Kidney (tissue), 14 donors: Measurements from ENCODE around the gene FANCE. TPM values are rescaled to one million over a fixed set of nuclear protein-coding genes. Genes with fewer than 3 reads are reported as not detected.
"Not testable (repeated sequence)": the region's sequence is repeated elsewhere in the genome, so short reads cannot be mapped to it uniquely, and the experiment has no call there.

Experiments used
- DNase-seq, 5 donors: peaks; one replicate each; pipeline ENCODE4 v3.0.0-alpha.2; 2013 to 2020
- FAIRE-seq: peaks from 2 replicates; lab custom pipeline; 2012; peaks lifted over from hg19 to GRCh38; lab: Jason Lieb, UNC
- H3K27ac ChIP-seq, 2 donors: one replicate each; pipeline ENCODE4 v1.7.0; 2013; ENCODE audit warnings: low read depth in 2 of 2, low read length in 2 of 2, inconsistent platforms in 1 of 2
- H3K27me3 ChIP-seq: one replicate; pipeline ENCODE4 v1.7.1; 2013; ENCODE audit warnings: low read length, inconsistent platforms; ENCODE audit not compliant: control insufficient read depth, insufficient read depth
- H3K36me3 ChIP-seq, 3 donors: one replicate each; pipeline versions ENCODE4 v1.7.0 to v1.7.1; 2013; ENCODE audit warnings: low read length in 3 of 3, control low read depth in 1 of 3, inconsistent platforms in 1 of 3; ENCODE audit not compliant: insufficient read depth in 3 of 3, control insufficient read depth in 2 of 3
- H3K4me1 ChIP-seq, 3 donors: one replicate each; pipeline versions ENCODE4 v1.7.0 to v1.7.1; 2013; ENCODE audit warnings: low read length in 3 of 3, inconsistent platforms in 1 of 3, low read depth in 1 of 3; ENCODE audit not compliant: control insufficient read depth in 2 of 3, insufficient read depth in 2 of 3
- H3K4me3 ChIP-seq, 3 donors: one replicate each; pipeline versions ENCODE4 v1.7.0 to v1.8.1; 2013; ENCODE audit warnings: low read length in 3 of 3, control low read depth in 1 of 3, inconsistent platforms in 1 of 3
- H3K9ac ChIP-seq, 3 donors: one replicate each; pipeline versions ENCODE4 v1.7.0 to v1.7.1; 2013; ENCODE audit warnings: low read length in 3 of 3, control low read depth in 1 of 3, inconsistent platforms in 1 of 3
- H3K9me3 ChIP-seq, 3 donors: one replicate each; pipeline versions ENCODE4 v1.7.0 to v1.7.1; 2013; ENCODE audit warnings: low read length in 3 of 3, control low read depth in 1 of 3, inconsistent platforms in 1 of 3; ENCODE audit not compliant: control insufficient read depth in 2 of 3, insufficient read depth in 1 of 3
- CTCF ChIP-seq: IDR thresholded peaks from 3 replicates; pipeline ENCODE4 v1.5.1; 2012; ENCODE audit warnings: mild to moderate bottlenecking, moderate library complexity, borderline replicate concordance; ENCODE audit not compliant: insufficient read depth; ENCODE audit errors: extremely low read depth
- intact Hi-C: fragments of 100-400 bp; cut with DNase I; formaldehyde crosslinking; loops from one replicate; pipeline ENCODE4 v1.11.1; 2022
- polyA plus RNA-seq: library from polyadenylated mRNA; stranded (reverse); fragments of 350-450 nt; fragmentation: Illumina TruSeq; extraction: RNeasy Lipid Tissue Mini Kit (QIAGEN cat#74804); gene quantifications from one replicate; pipeline ENCODE4 v1.2.3, GENCODE V29; 2014; ENCODE audit warnings: low read depth, low replicate concordance; ENCODE audit not compliant: insufficient read depth
- total RNA-seq: library from RNA; stranded (reverse); fragmentation: NEBNext Ultra II Directional; extraction: Animal tissue kit (Norgen Biotek cat#: 25700); gene quantifications from one replicate; pipeline ENCODE4 v1.2.1, GENCODE V29; 2021
- donor health status: control.
- donor health status: control.
- donor health status: control.
- donor health status: control.
- donor health status: control.
- donor health status: DM: yes; HTN: yes; CAD: no.
- donor health status: Normal renal cell carcinoma (clear cell type).

Gene FANCE
- total and polyA plus RNA-seq, 2 donors from 2014 or later: 1.2 to 2.7 TPM

GRCh38 chr6:35432291-35432690 lies 19.8 kb upstream of the FANCE start:
- intact Hi-C loops: no loop called here
- Histone ChIP-seq H3K4me1 (peaks cover 0 to 7% (median 0%) of the 10 kb centered on the region in 3 donors), H3K4me3 (no peak overlapping the region), H3K27me3 (no peaks in the 10 kb centered on the region), H3K9me3 (peaks cover 0 to 7% (median 3%) of the 10 kb centered on the region in 3 donors), H3K36me3 (no peaks in the 10 kb centered on the region), H3K9ac (no peak overlapping the region), H3K27ac (no peak overlapping the region)
- DNase-seq (no peak), FAIRE-seq (no peak)
- TF ChIP-seq CTCF: no peak

- DNase-seq, H3K27ac ChIP-seq, intact Hi-C loops, H3K36me3 ChIP-seq, H3K9ac ChIP-seq, H3K27me3 ChIP-seq, H3K9me3 ChIP-seq, H3K4me3 ChIP-seq, FAIRE-seq, H3K4me1 ChIP-seq: not testable (repeated sequence)
Observed at GRCh38 chr6:35432702-35433101, 19.4 kb upstream of the FANCE start.

GRCh38 chr6:35435074-35435837 lies 16.9 kb upstream of the FANCE start:
- Histone ChIP-seq H3K9me3 (no peaks in the 10 kb centered on the region), H3K4me1 (peaks cover 0 to 7% (median 0%) of the 10 kb centered on the region in 3 donors), H3K27me3 (no peaks in the 10 kb centered on the region), H3K9ac (no peak overlapping the region), H3K36me3 (no peaks in the 10 kb centered on the region), H3K27ac (no peak overlapping the region), H3K4me3 (no peak overlapping the region)
- no peak for TF ChIP-seq CTCF
- intact Hi-C loops: no loop called here
- DNase-seq: no peak
- FAIRE-seq: no peak

- Histone ChIP-seq H3K27ac (no peak overlapping the region), H3K9ac (no peak overlapping the region), H3K4me3 (no peak overlapping the region), H3K36me3 (no peaks in the 10 kb centered on the region), H3K27me3 (no peaks in the 10 kb centered on the region), H3K4me1 (peaks cover 0 to 7% (median 0%) of the 10 kb centered on the region in 3 donors), H3K9me3 (no peaks in the 10 kb centered on the region)
- no peak for TF ChIP-seq CTCF
- DNase-seq (no peak), FAIRE-seq (no peak)
- intact Hi-C loops: no loop called here
Observed at GRCh38 chr6:35436071-35436857, 15.9 kb upstream of the FANCE start.

GRCh38 chr6:35438378-35439065 lies 13.6 kb upstream of the FANCE start:
- H3K9ac ChIP-seq, intact Hi-C loops, DNase-seq, H3K4me1 ChIP-seq, H3K27me3 ChIP-seq, H3K4me3 ChIP-seq, H3K36me3 ChIP-seq, H3K9me3 ChIP-seq, H3K27ac ChIP-seq, FAIRE-seq: not testable (repeated sequence)
